ENCODE measurements around the gene ZYG11A.

Gene ZYG11A

GRCh38 chr1:52876843-52877242 lies 34.3 kb downstream of the ZYG11A start:
- DNase-seq = no peak

- DNase-seq = no peak
Measured at GRCh38 chr1:52877554-52877953, 35.0 kb downstream of the ZYG11A start.

GRCh38 chr1:52880206-52880605 lies 37.6 kb downstream of the ZYG11A start:
- DNase-seq = no peak

- DNase-seq = no peak
Measured at GRCh38 chr1:52887483-52887882, 44.9 kb downstream of the ZYG11A start.

- no peak for DNase-seq
Measured at GRCh38 chr1:52892424-52893215, 50.1 kb downstream of the ZYG11A start.

GRCh38 chr1:52899445-52899894 lies 56.9 kb downstream of the ZYG11A start:
- no peak for DNase-seq

GRCh38 chr1:52900402-52900801 lies 57.8 kb downstream of the ZYG11A start:
- DNase-seq = no peak

GRCh38 chr1:52901384-52901783 lies 58.8 kb downstream of the ZYG11A start:
- DNase-seq = no peak

- no peak for DNase-seq
Measured at GRCh38 chr1:52904208-52904926, 61.8 kb downstream of the ZYG11A start.

- no peak for DNase-seq
Measured at GRCh38 chr1:52904927-52905698, 62.6 kb downstream of the ZYG11A start.

GRCh38 chr1:52906135-52906603 lies 63.6 kb downstream of the ZYG11A start:
- DNase-seq = no peak

- no peak for DNase-seq
Measured at GRCh38 chr1:52907068-52907811, 64.7 kb downstream of the ZYG11A start.

- no peak for DNase-seq
Measured at GRCh38 chr1:52907812-52908153, 65.2 kb downstream of the ZYG11A start.

- DNase-seq = no peak
Measured at GRCh38 chr1:52911541-52911940, 69.0 kb downstream of the ZYG11A start.

- no peak for DNase-seq
Measured at GRCh38 chr1:52913014-52913413, 70.5 kb downstream of the ZYG11A start.

- DNase-seq = no peak
Measured at GRCh38 chr1:52913537-52913936, 71.0 kb downstream of the ZYG11A start.

GRCh38 chr1:52914463-52914862 lies 71.9 kb downstream of the ZYG11A start:
- DNase-seq = no peak

- no peak for DNase-seq
Measured at GRCh38 chr1:52915211-52915854, 72.8 kb downstream of the ZYG11A start.

GRCh38 chr1:52915855-52916220 lies 73.3 kb downstream of the ZYG11A start:
- DNase-seq = no peak

- no peak for DNase-seq
Measured at GRCh38 chr1:52916241-52916975, 73.8 kb downstream of the ZYG11A start.
